ENCODE measurements around the gene CAPN8.

GRCh38 chr1:223551610-223552009, 113.9 kb downstream of the CAPN8 start:
- TF ChIP-seq CTCF (IDR thresholded peaks at IDR 0.05; ENCODE audit: low read depth, low read length, poor library complexity, severe bottlenecking) (no peak), EZH2phosphoT487 (IDR thresholded peaks at IDR 0.05; ENCODE audit: borderline replicate concordance, low read length) (no peak)
